Measurements from ENCODE around the gene DSCAM.

DNA sequence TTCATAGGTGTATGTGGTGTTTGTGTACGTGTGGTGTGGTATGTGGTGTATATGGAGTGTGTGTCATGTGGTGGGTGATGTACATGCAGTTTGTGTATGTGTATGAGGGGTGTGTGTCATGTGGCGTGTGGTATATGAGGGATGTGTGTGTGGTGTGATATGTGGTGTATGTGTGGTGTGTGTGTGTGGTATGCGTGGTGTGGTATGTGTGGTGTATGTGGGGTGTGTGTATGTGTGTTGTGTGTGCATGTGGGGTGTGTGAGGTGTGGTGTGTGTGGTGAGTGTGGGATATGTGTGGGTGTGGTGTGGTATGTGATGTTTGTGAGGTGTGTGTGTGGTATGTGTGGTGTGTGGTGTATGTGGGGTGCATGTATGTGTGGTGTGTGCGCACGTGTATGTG lies 707.3 kb downstream of the DSCAM start:
- TF ChIP-seq POLR2A (IDR thresholded peaks at IDR 0.05) (no peak), POLR2AphosphoS5 (IDR thresholded peaks at IDR 0.05; ENCODE audit: insufficient read depth in 1 of 2, low read depth in 1 of 2) (no peak)
- TF ChIP-seq, protein P1, sequence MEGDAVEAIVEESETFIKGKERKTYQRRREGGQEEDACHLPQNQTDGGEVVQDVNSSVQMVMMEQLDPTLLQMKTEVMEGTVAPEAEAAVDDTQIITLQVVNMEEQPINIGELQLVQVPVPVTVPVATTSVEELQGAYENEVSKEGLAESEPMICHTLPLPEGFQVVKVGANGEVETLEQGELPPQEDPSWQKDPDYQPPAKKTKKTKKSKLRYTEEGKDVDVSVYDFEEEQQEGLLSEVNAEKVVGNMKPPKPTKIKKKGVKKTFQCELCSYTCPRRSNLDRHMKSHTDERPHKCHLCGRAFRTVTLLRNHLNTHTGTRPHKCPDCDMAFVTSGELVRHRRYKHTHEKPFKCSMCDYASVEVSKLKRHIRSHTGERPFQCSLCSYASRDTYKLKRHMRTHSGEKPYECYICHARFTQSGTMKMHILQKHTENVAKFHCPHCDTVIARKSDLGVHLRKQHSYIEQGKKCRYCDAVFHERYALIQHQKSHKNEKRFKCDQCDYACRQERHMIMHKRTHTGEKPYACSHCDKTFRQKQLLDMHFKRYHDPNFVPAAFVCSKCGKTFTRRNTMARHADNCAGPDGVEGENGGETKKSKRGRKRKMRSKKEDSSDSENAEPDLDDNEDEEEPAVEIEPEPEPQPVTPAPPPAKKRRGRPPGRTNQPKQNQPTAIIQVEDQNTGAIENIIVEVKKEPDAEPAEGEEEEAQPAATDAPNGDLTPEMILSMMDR (IDR thresholded peaks at IDR 0.05) = no peak

Data from vagina (tissue), 2 donors.